H1 (cell line): Measurements from ENCODE around the gene UBAP2L. TPM values are rescaled to one million over a fixed set of nuclear protein-coding genes. Genes with fewer than 3 reads are reported as not detected.

Source experiments
- ATF2 ChIP-seq: IDR thresholded peaks from 2 replicates; pipeline ENCODE4 v1.6.1; 2012; ENCODE audit warnings: low read length, inconsistent platforms
- ATF3 ChIP-seq: IDR thresholded peaks from 2 replicates; pipeline ENCODE4 v1.6.1; 2011; ENCODE audit warnings: low read depth, mild to moderate bottlenecking, low read length; ENCODE audit not compliant: insufficient read depth
- BACH1 ChIP-seq: IDR thresholded peaks from 2 replicates; pipeline ENCODE4 v1.6.1; 2012; ENCODE audit warnings: low read length, improper control_type of control experiment
- CEBPB ChIP-seq: IDR thresholded peaks from 2 replicates; pipeline ENCODE4 v1.6.1; 2012; ENCODE audit warnings: low read depth, low read length
- CHD2 ChIP-seq: IDR thresholded peaks from 2 replicates; pipeline ENCODE4 v1.6.1; 2012; ENCODE audit warnings: low read length, improper control_type of control experiment
- CTBP2 ChIP-seq: IDR thresholded peaks from 2 replicates; pipeline ENCODE4 v1.7.0; 2011; ENCODE audit warnings: borderline replicate concordance, mild to moderate bottlenecking, moderate library complexity, mixed read lengths, low read length; ENCODE audit not compliant: insufficient read depth, insufficient read length
- CTCF ChIP-seq, 3 experiments: IDR thresholded peaks; 1 replicate in 2 of 3; 2 replicates in 1 of 3; pipeline versions ENCODE4 v1.5.1 to v1.6.1; 2011; ENCODE audit warnings: low read length in 3 of 3, mild to moderate bottlenecking in 3 of 3, inconsistent platforms in 2 of 3, low read depth in 1 of 3, moderate library complexity in 1 of 3; ENCODE audit not compliant: insufficient read depth in 1 of 3; ENCODE audit errors: control extremely low read depth in 1 of 3
- GABPA ChIP-seq: IDR thresholded peaks from 2 replicates; pipeline ENCODE4 v1.6.1; 2011; ENCODE audit warnings: mild to moderate bottlenecking, low read length, moderate library complexity, borderline replicate concordance; ENCODE audit not compliant: insufficient read depth
- JUN ChIP-seq: IDR thresholded peaks from 2 replicates; pipeline ENCODE4 v1.6.1; 2011; ENCODE audit warnings: low read depth, mild to moderate bottlenecking, improper control_type of control experiment, low read length
- KDM1A ChIP-seq: fragments of 200-600, 300-600 bp; sonication (generic); IDR thresholded peaks from 2 replicates; pipeline ENCODE4 v1.7.1; 2016; ENCODE audit warnings: mild to moderate bottlenecking, low read length, borderline replicate concordance
- KDM4A ChIP-seq: IDR thresholded peaks from one replicate; pipeline ENCODE4 v1.7.1; 2012; ENCODE audit warnings: low read depth, mild to moderate bottlenecking, moderate library complexity, low read length, inconsistent platforms; ENCODE audit not compliant: severe bottlenecking
- NRF1 ChIP-seq: IDR thresholded peaks from 2 replicates; pipeline ENCODE4 v1.6.1; 2011; ENCODE audit warnings: mild to moderate bottlenecking, low read depth, low read length, improper control_type of control experiment
- POU5F1 ChIP-seq: IDR thresholded peaks from 2 replicates; pipeline ENCODE4 v1.6.1; 2011; ENCODE audit warnings: low read depth, mild to moderate bottlenecking, low read length, moderate library complexity
- RBBP5 ChIP-seq: IDR thresholded peaks from 2 replicates; pipeline ENCODE4 v1.7.1; 2012; ENCODE audit warnings: low read depth, mild to moderate bottlenecking, inconsistent platforms, low read length, moderate library complexity, borderline replicate concordance
- SIRT6 ChIP-seq: IDR thresholded peaks from one replicate; pipeline ENCODE4 v1.7.1; 2012; ENCODE audit warnings: low read length, inconsistent platforms
- SP1 ChIP-seq: IDR thresholded peaks from 2 replicates; pipeline ENCODE4 v1.6.1; 2011; ENCODE audit warnings: low read depth, low read length
- SP2 ChIP-seq: IDR thresholded peaks from 2 replicates; pipeline ENCODE4 v1.6.1; 2012; ENCODE audit warnings: mild to moderate bottlenecking, low read length, inconsistent platforms
- SP4 ChIP-seq: IDR thresholded peaks from 2 replicates; pipeline ENCODE4 v1.6.1; 2012; ENCODE audit warnings: low read length, inconsistent platforms
- YY1 ChIP-seq: IDR thresholded peaks from 2 replicates; pipeline ENCODE4 v1.6.1; 2011; ENCODE audit warnings: low read depth, mild to moderate bottlenecking, low read length
- polyA plus RNA-seq, 7 experiments: library from polyadenylated mRNA; depleted of rRNA in 3 of 7; stranded (reverse) in 5 of 7; unstranded in 2 of 7; fragments of >200 nt in 5 of 7; fragments of 200-250 nt in 2 of 7; gene quantifications; 1 replicate in 5 of 7; 2 replicates in 1 of 7; 4 replicates in 1 of 7; pipeline versions ENCODE4 v1.2.1 to v1.2.3, GENCODE V29; 2011 to 2013; ENCODE audit warnings: missing spikeins in 2 of 7, mixed read lengths in 2 of 7
- total RNA-seq: library from RNA; stranded (reverse); fragmentation: NEBNext Ultra II Directional; extraction: Animal tissue kit (Norgen Biotek cat#: 25700); gene quantifications from 2 replicates; pipeline ENCODE4 v1.2.1, GENCODE V29; 2021

Gene UBAP2L
- total and polyA plus RNA-seq, 2 of the 8 experiments (the other 6 are each of a cell fraction or from before 2014, with no cell fraction given) = 254 to 349 TPM

- TF ChIP-seq ATF3 (peak; percentile 91), GABPA (no peak), YY1 (peak; percentile 98), POU5F1 (no peak), CTBP2 (no peak), CHD2 (no peak), SP4 (peak; percentile 26; the same call in 1 of the 2 replicates), CTCF (IDR thresholded peaks at IDR 0.05; ENCODE audit: control extremely low read depth in 1 of 3, insufficient read depth in 1 of 3, low read depth in 1 of 3, low read length in 3 of 3) (no peak), JUN (no peak), SIRT6 (peak; percentile 34), KDM1A (no peak), ATF2 (peak; percentile 55), RBBP5 (0 out of 2 replicates have a peak, but pooled peaks have one; percentile 41), CEBPB (no peak), BACH1 (peak; percentile 70), SP2 (no peak), NRF1 (peak; percentile 29; the same call in 1 of the 2 replicates), SP1 (peak; percentile 32; the same call in 1 of the 2 replicates), KDM4A (peak; percentile 69)
Measured at GRCh38 chr1:154220071-154220969, at the start of gene UBAP2L (continued).
